ENCODE data around the gene CILP2.

The CILP2 gene

DNA sequence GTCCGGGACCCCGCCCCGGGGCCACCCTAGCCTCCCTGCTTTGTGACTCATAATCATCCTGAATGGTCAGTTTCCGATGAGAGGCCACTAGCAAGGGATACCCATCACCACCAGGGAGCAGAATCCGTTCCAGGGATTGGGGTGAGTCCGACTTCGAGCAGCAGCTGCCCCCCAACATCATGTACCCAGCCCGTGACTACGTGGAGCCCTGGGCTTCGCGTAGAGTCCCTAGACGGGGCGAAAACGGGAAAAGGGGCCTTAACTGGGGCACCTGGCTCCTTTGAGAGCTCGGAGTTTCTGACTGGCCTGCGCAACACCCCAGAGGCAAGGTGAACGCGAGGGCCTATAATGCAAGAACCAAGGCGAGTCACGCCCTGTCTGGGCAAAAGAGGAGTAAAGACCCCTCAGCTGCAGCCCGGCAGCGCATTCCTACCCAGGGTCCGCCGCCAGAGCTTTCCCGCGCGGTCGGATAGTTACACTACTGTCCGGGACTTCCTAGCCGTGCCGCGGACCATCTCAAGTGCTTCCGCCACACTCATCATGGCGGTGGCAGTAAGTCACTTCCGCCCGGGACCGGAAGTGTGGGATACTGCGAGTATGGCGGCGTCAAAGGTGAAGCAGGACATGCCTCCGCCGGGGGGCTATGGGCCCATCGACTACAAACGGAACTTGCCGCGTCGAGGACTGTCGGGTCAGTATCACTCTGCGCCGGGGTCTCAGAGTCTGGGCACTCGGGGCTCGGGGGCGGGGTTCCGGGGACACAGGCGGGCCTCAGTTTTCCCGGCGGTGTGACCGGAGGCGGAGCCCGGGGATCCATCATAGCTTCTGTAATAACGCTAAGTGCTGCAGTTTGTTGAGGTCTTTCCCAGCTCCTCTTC, 22.2 kb upstream of the CILP2 start, which contains the start of gene NDUFA13:
Gene NDUFA13, plus strand, starts transcription at position 584 of the 878 bp plus-strand sequence. Its CDS starts 14 bp downstream, at position 598.
- TF ChIP-seq POLR2A (IDR thresholded peaks at IDR 0.05; ENCODE audit: low read depth, low read length) = peak; percentile 75
- FAIRE-seq = no peak
- peak; percentile 90 for DNase-seq (ENCODE audit: insufficient read length, low spot score)

- DNase-seq (ENCODE audit: insufficient read length, low spot score) = no peak
- no peak for FAIRE-seq
- no peak for TF ChIP-seq POLR2A (IDR thresholded peaks at IDR 0.05; ENCODE audit: low read depth, low read length)
Observed at GRCh38 chr19:19517235-19517619, 20.8 kb upstream of the CILP2 start.

- no peak for FAIRE-seq
- DNase-seq (ENCODE audit: insufficient read length, low spot score) = no peak
- no peak for TF ChIP-seq POLR2A (IDR thresholded peaks at IDR 0.05; ENCODE audit: low read depth, low read length)
Observed at GRCh38 chr19:19520989-19521388, 17.1 kb upstream of the CILP2 start.

GRCh38 chr19:19523177-19523576, 14.9 kb upstream of the CILP2 start:
- no peak for TF ChIP-seq POLR2A (IDR thresholded peaks at IDR 0.05; ENCODE audit: low read depth, low read length)
- no peak for FAIRE-seq
- DNase-seq (ENCODE audit: insufficient read length, low spot score) = no peak

- FAIRE-seq (no peak), DNase-seq (ENCODE audit: insufficient read length, low spot score) (no peak)
- no peak for TF ChIP-seq POLR2A (IDR thresholded peaks at IDR 0.05; ENCODE audit: low read depth, low read length)
Observed at GRCh38 chr19:19524053-19524452, 14.0 kb upstream of the CILP2 start.

DNA sequence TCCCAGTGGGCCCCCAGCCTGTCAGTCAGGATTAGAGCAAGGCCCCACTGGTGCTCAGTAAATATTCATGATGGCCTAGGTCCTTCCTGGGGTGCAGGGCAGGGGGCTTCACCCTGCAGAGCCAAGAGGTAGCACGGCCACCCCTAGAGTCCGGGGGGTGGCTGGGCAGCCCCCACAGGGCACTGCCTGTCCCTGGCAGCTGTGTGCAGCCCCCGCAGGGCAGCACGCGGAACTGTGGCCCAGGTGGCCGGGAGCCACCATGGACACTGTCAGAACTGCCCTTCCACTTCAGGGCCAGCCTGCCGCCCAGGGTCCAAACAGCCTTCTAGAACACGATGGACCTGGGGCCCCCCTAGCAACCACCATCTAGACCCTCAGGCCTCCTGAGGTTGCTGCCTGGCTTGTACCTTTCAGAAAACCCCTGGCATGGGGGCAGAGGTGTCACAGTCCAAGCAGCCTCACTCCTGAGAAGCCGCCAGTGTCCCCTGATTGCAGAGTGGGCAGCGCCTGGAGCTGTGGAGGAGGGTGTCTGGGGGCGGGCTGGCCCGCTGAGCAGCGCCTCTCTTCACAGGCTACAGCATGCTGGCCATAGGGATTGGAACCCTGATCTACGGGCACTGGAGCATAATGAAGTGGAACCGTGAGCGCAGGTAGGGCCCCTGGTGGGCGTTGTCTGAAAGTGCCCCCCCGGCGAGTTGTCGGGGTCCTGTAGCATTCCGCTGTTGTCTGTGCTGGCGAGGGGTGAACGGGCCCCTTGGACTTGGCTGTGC, 12.3 kb upstream of the CILP2 start:
- DNase-seq (ENCODE audit: insufficient read length, low spot score) (no peak), FAIRE-seq (no peak)
- no peak for TF ChIP-seq POLR2A (IDR thresholded peaks at IDR 0.05; ENCODE audit: low read depth, low read length)

DNA sequence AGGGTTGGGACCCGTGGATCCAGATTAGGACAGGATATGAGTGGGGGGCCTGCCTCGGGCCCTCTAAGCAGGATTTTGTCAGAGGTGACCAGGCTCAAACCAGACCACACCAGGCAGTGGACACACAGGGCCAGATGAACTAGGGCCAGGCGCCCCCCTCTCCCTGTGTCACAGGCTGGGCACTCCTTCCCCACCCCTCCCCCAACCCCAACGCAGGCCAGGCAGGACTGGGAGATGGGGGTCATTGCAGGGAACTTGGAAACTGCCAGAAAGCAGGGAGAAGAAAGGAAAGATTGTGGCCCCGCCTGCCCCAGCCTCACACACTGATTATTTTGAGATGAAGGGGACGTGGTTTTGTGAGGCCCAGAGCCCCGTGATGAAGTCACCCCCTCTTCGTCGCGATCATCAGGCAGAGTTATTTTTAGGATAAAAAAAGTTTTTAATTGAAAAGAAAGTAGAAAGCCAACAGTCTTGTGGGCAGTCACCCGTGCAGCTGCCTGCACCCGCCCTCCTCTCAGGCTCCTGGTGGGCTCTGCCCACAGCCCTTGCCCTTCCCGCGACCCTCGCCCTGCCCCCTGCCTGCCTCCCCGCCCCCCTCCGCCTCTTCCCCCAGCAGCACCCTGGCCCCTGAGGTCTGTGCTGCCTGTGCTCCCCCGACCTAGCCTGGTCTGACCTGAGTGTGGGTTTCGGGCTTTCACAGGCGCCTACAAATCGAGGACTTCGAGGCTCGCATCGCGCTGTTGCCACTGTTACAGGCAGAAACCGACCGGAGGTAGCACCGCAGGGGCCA, 11.3 kb upstream of the CILP2 start:
- DNase-seq (ENCODE audit: insufficient read length, low spot score) = no peak
- FAIRE-seq = no peak
- no peak for TF ChIP-seq POLR2A (IDR thresholded peaks at IDR 0.05; ENCODE audit: low read depth, low read length)

DNA sequence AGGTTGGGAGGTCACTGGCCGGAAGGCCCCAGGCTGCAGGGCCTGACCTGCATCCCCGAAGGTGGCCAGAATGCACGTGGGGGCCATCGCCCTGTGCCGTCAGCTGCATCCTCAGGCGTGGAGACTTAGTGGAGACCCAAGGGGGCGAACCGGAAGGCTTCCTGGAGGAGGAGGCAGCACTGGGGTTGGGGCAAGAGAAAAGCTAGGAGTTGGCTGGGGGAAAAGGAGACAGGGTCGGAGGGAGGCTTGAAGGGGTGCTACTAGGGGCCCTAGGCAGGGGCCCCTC, 10.8 kb upstream of the CILP2 start:
- FAIRE-seq (no peak), DNase-seq (ENCODE audit: insufficient read length, low spot score) (no peak)
- no peak for TF ChIP-seq POLR2A (IDR thresholded peaks at IDR 0.05; ENCODE audit: low read depth, low read length)

- TF ChIP-seq POLR2A (IDR thresholded peaks at IDR 0.05; ENCODE audit: low read depth, low read length) = no peak
- FAIRE-seq (no peak), DNase-seq (ENCODE audit: insufficient read length, low spot score) (no peak)
Observed at GRCh38 chr19:19527674-19528625, 10.1 kb upstream of the CILP2 start.

DNA sequence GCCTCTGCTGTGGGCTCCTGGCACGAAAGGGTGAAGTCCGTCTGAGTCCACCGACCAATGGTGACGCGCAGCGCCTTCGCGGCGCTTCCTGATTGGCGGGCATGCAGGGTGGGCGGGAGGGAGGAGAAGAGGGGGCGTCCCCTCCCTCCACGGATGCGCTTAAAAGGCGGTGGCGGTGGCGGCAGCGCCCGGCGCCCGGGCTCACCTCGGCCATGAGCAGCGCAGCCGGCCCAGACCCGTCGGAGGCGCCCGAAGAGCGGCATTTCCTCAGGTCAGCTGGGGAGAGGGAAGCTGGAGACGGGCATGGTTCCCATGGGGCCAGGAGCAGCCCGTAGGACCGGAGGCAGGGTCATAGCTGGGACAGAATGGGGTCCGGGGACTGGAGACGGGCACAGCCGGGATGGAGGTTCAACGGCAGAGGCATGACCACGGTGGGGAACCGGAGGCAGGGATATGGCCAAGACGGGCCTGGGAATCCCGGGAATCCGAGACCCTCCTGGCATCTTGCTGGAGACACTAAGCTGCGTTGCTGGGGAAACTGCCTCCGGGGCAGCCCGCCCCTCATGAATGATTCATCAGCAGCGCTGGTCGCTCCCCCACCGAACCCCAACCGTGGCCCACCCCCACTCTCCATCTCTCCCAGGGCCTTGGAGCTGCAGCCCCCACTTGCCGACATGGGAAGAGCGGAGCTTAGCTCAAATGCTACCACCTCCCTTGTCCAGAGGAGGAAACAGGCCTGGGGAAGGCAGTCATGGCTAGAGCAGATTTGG, 9.2 kb upstream of the CILP2 start, which contains the start of gene YJEFN3:
Gene YJEFN3, plus strand, starts transcription at position 191 of the 770 bp plus-strand sequence. Its CDS starts 22 bp downstream, at position 213.
- TF ChIP-seq POLR2A (IDR thresholded peaks at IDR 0.05; ENCODE audit: low read depth, low read length) = no peak
- FAIRE-seq (no peak), DNase-seq (ENCODE audit: insufficient read length, low spot score) (no peak)

- FAIRE-seq (no peak), DNase-seq (ENCODE audit: insufficient read length, low spot score) (no peak)
- TF ChIP-seq POLR2A (IDR thresholded peaks at IDR 0.05; ENCODE audit: low read depth, low read length) = no peak
Observed at GRCh38 chr19:19529783-19530422, 8.2 kb upstream of the CILP2 start.

- FAIRE-seq (no peak), DNase-seq (ENCODE audit: insufficient read length, low spot score) (no peak)
- TF ChIP-seq POLR2A (IDR thresholded peaks at IDR 0.05; ENCODE audit: low read depth, low read length) = no peak
Observed at GRCh38 chr19:19530423-19530804, 7.7 kb upstream of the CILP2 start.

All from H54 (cell line).